H9 (cell line): ENCODE measurements around the gene CDH16. TPM values are rescaled to one million over a fixed set of nuclear protein-coding genes. Genes with fewer than 3 reads are reported as not detected.

Experiments
- DNase-seq: peaks from one replicate; pipeline ENCODE4 v3.0.0-alpha.2; 2017
- H2AFZ ChIP-seq: one replicate; pipeline ENCODE4 v1.6.1; 2013; ENCODE audit warnings: mild to moderate bottlenecking, low read length, control low read depth, moderate library complexity
- H2AK5ac ChIP-seq: 2 replicates; pipeline ENCODE4 v1.6.1; 2013; ENCODE audit warnings: low read length, control low read depth, mixed read lengths; ENCODE audit not compliant: insufficient read length
- H2BK120ac ChIP-seq: one replicate; pipeline ENCODE4 v1.6.1; 2013; ENCODE audit warnings: low read depth, mild to moderate bottlenecking, low read length, control low read depth, inconsistent platforms; ENCODE audit not compliant: poor library complexity, severe bottlenecking
- H2BK12ac ChIP-seq: 2 replicates; pipeline ENCODE4 v1.6.1; 2013; ENCODE audit warnings: low read length, control low read depth, mixed read lengths, low read depth; ENCODE audit not compliant: insufficient read length
- H2BK15ac ChIP-seq: 2 replicates; pipeline ENCODE4 v1.6.1; 2013; ENCODE audit warnings: low read depth, low read length, control low read depth
- H2BK20ac ChIP-seq: one replicate; pipeline ENCODE4 v1.6.1; 2013; ENCODE audit warnings: low read depth, mild to moderate bottlenecking, low read length, control low read depth, inconsistent platforms; ENCODE audit not compliant: poor library complexity, severe bottlenecking
- H2BK5ac ChIP-seq: 2 replicates; pipeline ENCODE4 v1.6.1; 2013; ENCODE audit warnings: low read length, control low read depth, mixed read lengths; ENCODE audit not compliant: insufficient read length
- H3K14ac ChIP-seq: 2 replicates; pipeline ENCODE4 v1.6.1; 2013; ENCODE audit warnings: low read length, control low read depth; ENCODE audit not compliant: insufficient read depth
- H3K18ac ChIP-seq: 2 replicates; pipeline ENCODE4 v1.6.1; 2013; ENCODE audit warnings: low read depth, mild to moderate bottlenecking, mixed read lengths, low read length, control low read depth; ENCODE audit not compliant: insufficient read length
- H3K23ac ChIP-seq: 2 replicates; pipeline ENCODE4 v1.6.1; 2013; ENCODE audit warnings: low read length, control low read depth, mixed read lengths, low read depth; ENCODE audit not compliant: insufficient read length
- H3K23me2 ChIP-seq: 2 replicates; pipeline ENCODE4 v1.6.1; 2013; ENCODE audit warnings: low read depth, mild to moderate bottlenecking, mixed read lengths, low read length, control low read depth; ENCODE audit not compliant: insufficient read length, poor library complexity, severe bottlenecking
- H3K27ac ChIP-seq: 2 replicates; pipeline ENCODE4 v1.5.1; 2013; ENCODE audit warnings: low read length, control low read depth, mixed read lengths, low read depth; ENCODE audit not compliant: insufficient read length
- H3K27me3 ChIP-seq: 2 replicates; pipeline ENCODE4 v1.6.1; 2013; ENCODE audit warnings: low read length, control low read depth, inconsistent platforms; ENCODE audit not compliant: insufficient read depth
- H3K4ac ChIP-seq: 2 replicates; pipeline ENCODE4 v1.6.1; 2013; ENCODE audit warnings: low read depth, mild to moderate bottlenecking, control low read depth, inconsistent platforms, low read length, moderate library complexity
- H3K4me1 ChIP-seq: 2 replicates; pipeline ENCODE4 v1.6.1; 2013; ENCODE audit warnings: low read length, control low read depth, inconsistent platforms; ENCODE audit not compliant: insufficient read depth
- H3K4me2 ChIP-seq: 2 replicates; pipeline ENCODE4 v1.6.1; 2013; ENCODE audit warnings: low read length, control low read depth, mixed read lengths; ENCODE audit not compliant: insufficient read length, insufficient read depth
- H3K56ac ChIP-seq: 2 replicates; pipeline ENCODE4 v1.6.1; 2013; ENCODE audit warnings: low read depth, mild to moderate bottlenecking, mixed read lengths, low read length, control low read depth; ENCODE audit not compliant: insufficient read length
- H3K79me1 ChIP-seq: 2 replicates; pipeline ENCODE4 v1.6.1; 2013; ENCODE audit warnings: low read depth, mild to moderate bottlenecking, moderate library complexity, low read length, control low read depth, inconsistent platforms; ENCODE audit not compliant: insufficient read depth, poor library complexity, severe bottlenecking
- H3K79me2 ChIP-seq: 2 replicates; pipeline ENCODE4 v1.6.1; 2013; ENCODE audit warnings: low read length, control low read depth, inconsistent platforms; ENCODE audit not compliant: insufficient read depth
- H3K9ac ChIP-seq: 2 replicates; pipeline ENCODE4 v1.6.1; 2013; ENCODE audit warnings: low read length, control low read depth, mixed read lengths; ENCODE audit not compliant: insufficient read length; ENCODE audit errors: extremely low read depth
- H3K9me3 ChIP-seq: one replicate; pipeline ENCODE4 v1.6.1; 2013; ENCODE audit warnings: low read depth, low read length, inconsistent platforms; ENCODE audit not compliant: control insufficient read depth
- H3T11ph ChIP-seq: one replicate; pipeline ENCODE4 v1.6.1; 2013; ENCODE audit warnings: mild to moderate bottlenecking, low read length, control low read depth, inconsistent platforms
- H4K20me1 ChIP-seq: one replicate; pipeline ENCODE4 v1.6.1; 2013; ENCODE audit not compliant: control insufficient read depth, insufficient read length, insufficient read depth
- H4K5ac ChIP-seq: 2 replicates; pipeline ENCODE4 v1.6.1; 2013; ENCODE audit warnings: low read depth, mild to moderate bottlenecking, mixed read lengths, low read length, control low read depth; ENCODE audit not compliant: insufficient read length
- H4K8ac ChIP-seq: replicated peaks from 2 replicates; pipeline ENCODE4 v1.6.1; 2013; ENCODE audit warnings: low read length, control low read depth, mixed read lengths, low read depth; ENCODE audit not compliant: insufficient read length
- H4K91ac ChIP-seq: 2 replicates; pipeline ENCODE4 v1.6.1; 2013; ENCODE audit warnings: low read depth, mild to moderate bottlenecking, moderate library complexity, mixed read lengths, low read length, control low read depth; ENCODE audit not compliant: insufficient read length
- H3K27ac Mint-ChIP-seq, 3 experiments: 2 replicates in 2 of 3; 3 replicates in 1 of 3; pipeline ENCODE4 v1.8.0; 2020 to 2021; ENCODE audit warnings: mixed read lengths in 3 of 3, mild to moderate bottlenecking in 1 of 3, moderate library complexity in 1 of 3
- H3K27me3 Mint-ChIP-seq: 2 replicates; pipeline ENCODE4 v1.8.0; 2021; ENCODE audit warnings: low read depth, mild to moderate bottlenecking, moderate library complexity, mixed read lengths
- H3K36me3 Mint-ChIP-seq, 3 experiments: 2 replicates in 2 of 3; 3 replicates in 1 of 3; pipeline ENCODE4 v1.8.0; 2020 to 2021; ENCODE audit warnings: low read depth in 3 of 3, mixed read lengths in 3 of 3; ENCODE audit not compliant: insufficient read depth in 1 of 3
- H3K4me1 Mint-ChIP-seq, 2 experiments: 2 replicates each; pipeline ENCODE4 v1.8.0; 2020; ENCODE audit warnings: mixed read lengths in 2 of 2
- H3K4me3 Mint-ChIP-seq, 2 experiments: 2 replicates in 1 of 2; 3 replicates in 1 of 2; pipeline ENCODE4 v1.8.0; 2020 to 2021; ENCODE audit warnings: mild to moderate bottlenecking in 2 of 2, mixed read lengths in 2 of 2, moderate library complexity in 1 of 2
- H3K9me3 Mint-ChIP-seq, 2 experiments: 2 replicates in 1 of 2; 3 replicates in 1 of 2; pipeline ENCODE4 v1.8.0; 2020; ENCODE audit warnings: mild to moderate bottlenecking in 2 of 2, mixed read lengths in 2 of 2, moderate library complexity in 1 of 2
- WGBS: extraction: QIAGEN DNeasy Blood & Tissue Kit; methylation state at CpG from one replicate; pipeline ENCODE4 v1.1.7; 2013; ENCODE audit warnings: missing lambda C conversion rate, low lambda C conversion rate, mixed read lengths; ENCODE audit not compliant: insufficient read length; ENCODE audit errors: extremely low coverage; 5-methylcytosine and 5-hydroxymethylcytosine counted together
- total RNA-seq: library from RNA; stranded (reverse); gene quantifications from 2 replicates; pipeline ENCODE4 v1.2.1, GENCODE V29; 2021
- TF ChIP-seq, protein P1 (sequence below): fragments of 200-600 bp; sonication (generic); conservative IDR thresholded peaks from 3 replicates; pipeline ENCODE4 v1.8.0; 2021; ENCODE audit warnings: antibody characterized with exemption, mild to moderate bottlenecking

CDH16 gene
- total RNA-seq, 1 experiment from 2014 or later, result not detected

DNA sequence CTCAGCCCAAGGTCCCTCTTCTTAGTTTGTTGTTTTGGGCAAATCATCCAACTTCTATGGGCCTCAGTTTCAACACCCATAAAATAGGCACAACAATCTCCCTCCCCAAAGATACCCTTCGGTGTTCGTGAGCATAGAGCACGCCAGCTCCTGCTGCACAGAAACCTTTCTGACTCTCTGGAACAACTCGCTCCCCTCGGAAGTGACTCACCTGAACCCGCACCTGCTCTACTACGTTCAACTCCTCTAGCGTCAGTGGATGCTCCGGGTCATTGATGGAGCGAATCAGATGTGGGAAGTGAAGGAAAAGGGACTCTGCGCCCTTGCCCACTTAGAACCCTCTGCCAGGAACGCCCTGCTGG is 15.1 kb upstream of the CDH16 start:
- Histone ChIP-seq H3K27me3 (no peaks in the 10 kb centered on the region), H3K9ac (peak overlapping the region; percentile 66), H2AFZ (no peak overlapping the region), H3K4me2 (peak overlapping the region; percentile 95), H3K23me2 (peaks cover 16% of the 10 kb centered on the region), H2BK5ac (no peak overlapping the region), H4K91ac (no peak overlapping the region), H3K79me2 (no peaks in the 10 kb centered on the region), H2BK20ac (no peak overlapping the region), H3K4ac (no peak overlapping the region), H2BK12ac (no peak overlapping the region), H3K18ac (no peak overlapping the region), H3K23ac (no peak overlapping the region), H3K79me1 (no peaks in the 10 kb centered on the region), H3K27ac (no peak overlapping the region), H3K9me3 (no peaks in the 10 kb centered on the region), H4K5ac (no peak overlapping the region), H2BK120ac (no peak overlapping the region), H3K14ac (no peak overlapping the region), H3K4me1 (no peaks in the 10 kb centered on the region), H3T11ph (no peak overlapping the region), H4K8ac (no peak overlapping the region), H3K56ac (no peak overlapping the region), H2AK5ac (no peak overlapping the region), H4K20me1 (no peaks in the 10 kb centered on the region), H2BK15ac (no peak overlapping the region)
- Mint-ChIP-seq H3K27ac (peak overlapping the region; percentile 18 to 95 (median 79); a peak in 4 of 7 replicates), H3K4me1 (peaks cover 13 to 27% of the 10 kb centered on the region in 2 experiments), H3K4me3 (peak overlapping the region; percentile 96 to 97), H3K9me3 (no peaks in the 10 kb centered on the region), H3K27me3 (no peaks in the 10 kb centered on the region), H3K36me3 (peaks cover 5 to 20% (median 6%) of the 10 kb centered on the region in 3 experiments)
- TF ChIP-seq, protein P1, sequence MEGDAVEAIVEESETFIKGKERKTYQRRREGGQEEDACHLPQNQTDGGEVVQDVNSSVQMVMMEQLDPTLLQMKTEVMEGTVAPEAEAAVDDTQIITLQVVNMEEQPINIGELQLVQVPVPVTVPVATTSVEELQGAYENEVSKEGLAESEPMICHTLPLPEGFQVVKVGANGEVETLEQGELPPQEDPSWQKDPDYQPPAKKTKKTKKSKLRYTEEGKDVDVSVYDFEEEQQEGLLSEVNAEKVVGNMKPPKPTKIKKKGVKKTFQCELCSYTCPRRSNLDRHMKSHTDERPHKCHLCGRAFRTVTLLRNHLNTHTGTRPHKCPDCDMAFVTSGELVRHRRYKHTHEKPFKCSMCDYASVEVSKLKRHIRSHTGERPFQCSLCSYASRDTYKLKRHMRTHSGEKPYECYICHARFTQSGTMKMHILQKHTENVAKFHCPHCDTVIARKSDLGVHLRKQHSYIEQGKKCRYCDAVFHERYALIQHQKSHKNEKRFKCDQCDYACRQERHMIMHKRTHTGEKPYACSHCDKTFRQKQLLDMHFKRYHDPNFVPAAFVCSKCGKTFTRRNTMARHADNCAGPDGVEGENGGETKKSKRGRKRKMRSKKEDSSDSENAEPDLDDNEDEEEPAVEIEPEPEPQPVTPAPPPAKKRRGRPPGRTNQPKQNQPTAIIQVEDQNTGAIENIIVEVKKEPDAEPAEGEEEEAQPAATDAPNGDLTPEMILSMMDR, result no peak
- DNase-seq, result no peak
- WGBS, result no CpG with 5 or more reads among the region's 12 CpGs
